Right renal pelvis (tissue), 4 donors: ENCODE measurements around the gene OR10J4. TPM values are rescaled to one million over a fixed set of nuclear protein-coding genes. Genes with fewer than 3 reads are reported as not detected.
A peak's percentile ranks its signal among the peaks of the same experiment; 100 is the strongest.
"Not testable (repeated sequence)": the region's sequence is repeated elsewhere in the genome, so short reads cannot be mapped to it uniquely, and the experiment has no call there.

Experiments
- DNase-seq, 4 donors: peaks; one replicate each; pipeline ENCODE4 v3.0.0-alpha.2; 2013; ENCODE audit warnings: low read depth in 4 of 4, low spot score in 3 of 4, missing footprints in 1 of 4
- polyA plus RNA-seq, 4 donors: library from polyadenylated mRNA; unstranded; fragments of 120-200 nt; gene quantifications; one replicate each; pipeline ENCODE4 v1.2.1, GENCODE V29; 2013; ENCODE audit not compliant: insufficient read length in 4 of 4

Gene OR10J4
- not detected for polyA plus RNA-seq

GRCh38 chr1:159431904-159432303 is at the start of gene OR10J4:
Gene OR10J4 (plus strand): TSS chr1:159432204.
- DNase-seq = no peak

GRCh38 chr1:159406821-159407220 is 25.2 kb upstream of the OR10J4 start:
- DNase-seq = no peak

GRCh38 chr1:159408862-159409400 is 23.1 kb upstream of the OR10J4 start:
- DNase-seq = no peak

GRCh38 chr1:159421821-159422220 is 10.2 kb upstream of the OR10J4 start:
- no peak for DNase-seq

GRCh38 chr1:159428536-159428935 is 3.5 kb upstream of the OR10J4 start:
- no peak for DNase-seq

- no peak for DNase-seq
Measured at GRCh38 chr1:159429074-159429861, 2.7 kb upstream of the OR10J4 start.

GRCh38 chr1:159430985-159431384 is 1.0 kb upstream of the OR10J4 start:
- no peak for DNase-seq

- DNase-seq = no peak
Measured at GRCh38 chr1:159436469-159436868, 4.5 kb downstream of the OR10J4 start.

- no peak for DNase-seq
Measured at GRCh38 chr1:159439422-159439821, 7.4 kb downstream of the OR10J4 start, which contains the start of gene OR10J1. Gene OR10J1 (plus strand): TSS chr1:159439722. CDS start chr1:159439792, 70 bp downstream.

GRCh38 chr1:159441360-159441759 is 9.4 kb downstream of the OR10J4 start:
- DNase-seq = no peak

GRCh38 chr1:159442428-159442827 is 10.4 kb downstream of the OR10J4 start:
- no peak for DNase-seq

GRCh38 chr1:159443066-159443750 is 11.2 kb downstream of the OR10J4 start:
- no peak for DNase-seq

GRCh38 chr1:159444511-159444910 is 12.5 kb downstream of the OR10J4 start:
- peak in 3 of 4 donors; percentile 11 to 30 (median 22) for DNase-seq

- no peak for DNase-seq
Measured at GRCh38 chr1:159448181-159448580, 16.2 kb downstream of the OR10J4 start.

- not testable (repeated sequence) for DNase-seq
Measured at GRCh38 chr1:159449605-159450004, 17.6 kb downstream of the OR10J4 start.

GRCh38 chr1:159459551-159459950 is 27.5 kb downstream of the OR10J4 start:
- no peak for DNase-seq

GRCh38 chr1:159465191-159465603 is 33.2 kb downstream of the OR10J4 start:
- no peak for DNase-seq

GRCh38 chr1:159468321-159468720 is 36.3 kb downstream of the OR10J4 start:
- no peak for DNase-seq

GRCh38 chr1:159469921-159470533 is 38.0 kb downstream of the OR10J4 start:
- DNase-seq = no peak

- no peak for DNase-seq
Measured at GRCh38 chr1:159473335-159473734, 41.3 kb downstream of the OR10J4 start.

GRCh38 chr1:159474926-159475325 is 42.9 kb downstream of the OR10J4 start:
- DNase-seq = no peak
